Dermis microvascular lymphatic vessel endothelial cell (primary cell): ENCODE results near the gene ERMARD. TPM values are rescaled to one million over a fixed set of nuclear protein-coding genes. Genes with fewer than 3 reads are reported as not detected.
A peak's percentile ranks its signal among the peaks of the same experiment; 100 is the strongest.

Source experiments
- DNase-seq, 2 donors: peaks; one replicate each; pipeline versions ENCODE4 v3.0.0 to v3.0.0-alpha.2; 2010; ENCODE audit warnings: low read depth in 2 of 2
- total RNA-seq: library from RNA; depleted of rRNA; stranded (reverse); fragments of >200 nt; gene quantifications from 2 replicates; pipeline ENCODE4 v1.2.1, GENCODE V29; 2014

ERMARD gene
- total RNA-seq, 1 donor from 2014 or later, result 14.0 TPM

DNA sequence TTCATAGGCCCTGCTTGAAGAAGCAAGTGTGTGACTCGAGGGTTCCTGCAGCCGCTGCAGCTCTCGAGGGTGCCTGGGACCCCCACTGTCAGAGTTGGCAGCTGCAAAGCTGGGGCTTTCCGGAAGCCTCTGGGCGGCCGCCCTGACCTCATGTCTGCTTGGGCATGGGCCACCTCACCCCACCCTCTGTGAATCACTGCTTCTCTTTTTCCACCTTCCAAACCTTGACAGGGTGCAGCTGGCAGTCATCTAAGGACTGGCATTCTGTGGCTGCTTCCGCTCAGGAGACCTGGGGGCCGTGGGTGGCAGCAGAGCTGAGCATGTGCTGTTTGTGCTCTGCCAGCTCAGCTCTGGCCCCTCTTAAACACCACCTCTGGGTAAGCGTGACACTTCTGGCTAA lies 32.0 kb downstream of the ERMARD start:
- no peak for DNase-seq

DNA sequence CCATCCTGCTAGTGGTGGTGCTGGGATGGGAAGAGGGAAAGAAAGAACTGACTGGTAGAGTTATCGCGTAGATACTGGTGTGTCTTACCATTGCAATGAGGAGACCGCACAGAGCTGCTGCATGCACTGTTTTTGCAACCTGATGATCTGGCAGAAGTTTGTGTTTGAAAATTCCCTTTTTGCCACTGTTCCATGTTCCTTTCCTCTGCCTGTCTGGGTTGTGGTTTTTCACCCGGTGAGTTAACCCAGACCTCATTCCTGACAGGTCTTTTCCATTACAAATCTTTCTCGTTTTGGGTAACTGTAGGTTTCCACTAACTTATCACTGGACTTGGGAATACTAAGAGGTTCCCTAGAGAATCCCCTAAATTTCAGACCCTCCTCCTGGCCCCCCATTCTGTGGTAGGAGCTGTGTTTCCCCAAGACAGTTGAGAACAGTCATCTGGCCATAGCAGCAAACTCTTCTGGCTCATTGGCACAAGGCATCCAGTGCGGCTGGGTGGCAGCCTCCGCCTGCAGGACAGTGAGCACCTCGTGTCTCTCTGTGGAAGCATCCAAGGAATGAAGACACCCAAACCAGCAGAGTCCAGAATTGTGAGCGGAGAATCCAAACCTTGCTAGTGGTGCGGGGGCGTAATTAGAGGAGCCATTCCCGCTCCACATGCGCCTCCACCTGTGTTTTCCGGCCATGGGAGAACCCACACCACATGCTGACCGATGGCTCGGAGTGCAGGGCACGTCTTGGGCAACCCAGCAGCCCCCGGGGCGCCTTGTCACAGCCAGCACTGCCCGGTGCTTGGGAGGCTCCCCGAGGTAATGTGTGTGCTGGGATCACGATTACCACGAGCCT lies 32.8 kb downstream of the ERMARD start:
- DNase-seq, result no peak

DNA sequence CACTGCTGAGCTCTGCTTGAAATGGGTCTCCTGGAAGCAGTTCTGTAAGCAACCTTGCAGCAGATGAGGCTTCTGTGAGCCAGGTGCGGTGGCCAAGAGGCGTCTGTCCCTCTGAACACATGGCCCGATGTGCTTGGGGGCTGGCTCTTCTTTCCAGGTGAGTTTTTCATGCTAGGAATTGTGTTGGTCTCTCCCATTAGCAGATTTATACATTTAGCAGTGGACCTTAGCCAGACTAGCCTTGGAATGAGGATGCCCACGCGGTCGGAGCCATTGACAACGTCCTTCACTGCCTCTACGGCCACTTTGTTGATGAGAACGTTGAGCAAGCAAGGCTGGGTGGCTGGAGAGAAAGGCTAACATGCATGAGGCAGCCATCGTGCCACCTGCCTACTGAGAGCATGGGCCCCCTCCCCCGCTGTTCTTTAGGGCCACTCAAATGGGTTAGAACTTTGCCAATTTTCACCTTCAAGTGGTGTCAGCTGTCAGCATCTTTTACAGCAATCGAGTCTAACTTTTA lies 33.5 kb downstream of the ERMARD start:
- DNase-seq, result no peak

DNA sequence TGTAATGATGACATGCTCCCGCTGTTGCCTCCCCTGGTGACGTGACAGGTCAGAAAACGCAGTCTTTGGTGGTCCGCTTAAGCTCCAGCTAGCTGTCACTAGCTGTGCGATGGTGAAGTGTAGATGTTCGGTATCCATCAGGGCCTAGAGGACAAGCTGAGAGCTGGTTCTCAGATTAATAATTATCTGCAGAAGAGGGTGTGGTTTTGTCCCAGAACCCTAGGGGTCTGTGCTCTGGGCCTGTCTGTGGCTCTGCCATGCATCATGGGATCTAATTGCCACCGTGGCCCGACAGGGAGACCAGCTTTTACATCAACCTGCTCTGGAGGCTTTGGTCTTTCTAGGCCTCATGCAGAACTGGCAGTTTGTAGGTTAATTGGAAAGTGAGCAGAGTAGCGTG lies 34.1 kb downstream of the ERMARD start:
- DNase-seq, result no peak

DNA sequence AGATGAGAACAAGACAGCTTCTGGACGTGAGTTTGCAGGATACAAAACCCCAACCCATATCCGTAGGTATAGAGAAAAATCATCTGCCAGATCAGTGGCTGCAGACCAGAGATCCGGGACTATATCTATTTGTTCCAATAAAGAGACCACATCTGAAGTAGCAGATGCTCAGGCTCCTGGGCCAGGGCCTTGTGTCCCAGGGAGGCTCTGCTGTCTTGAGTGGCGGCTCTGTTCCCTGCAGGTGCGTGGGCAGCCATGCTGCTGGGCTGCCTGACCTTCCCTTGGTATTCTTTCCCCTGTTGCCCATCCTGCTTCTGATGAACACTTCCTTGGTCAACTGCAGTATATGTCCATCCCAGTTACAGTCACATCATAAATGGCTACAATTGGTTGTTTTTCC lies 34.9 kb downstream of the ERMARD start:
- no peak for DNase-seq

DNA sequence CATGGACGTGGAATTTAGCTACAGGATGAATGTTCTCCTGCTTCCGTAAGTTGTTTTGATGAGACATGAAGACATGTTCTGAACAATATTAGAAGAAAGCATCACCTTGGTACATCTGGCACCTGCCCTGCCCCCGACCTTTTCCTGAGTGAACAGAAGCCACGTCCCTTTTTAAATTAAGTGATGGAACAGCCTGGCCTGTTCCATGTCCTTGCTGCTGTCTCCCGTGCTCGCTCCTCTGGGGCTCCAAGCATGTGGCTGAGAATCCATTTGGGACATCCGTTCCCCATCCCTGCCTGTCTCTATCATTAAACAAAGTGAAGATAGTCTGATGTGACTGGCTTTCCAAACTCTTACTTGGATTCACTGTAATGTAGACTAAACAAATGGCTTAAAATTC lies 36.4 kb downstream of the ERMARD start:
- no peak for DNase-seq

DNA sequence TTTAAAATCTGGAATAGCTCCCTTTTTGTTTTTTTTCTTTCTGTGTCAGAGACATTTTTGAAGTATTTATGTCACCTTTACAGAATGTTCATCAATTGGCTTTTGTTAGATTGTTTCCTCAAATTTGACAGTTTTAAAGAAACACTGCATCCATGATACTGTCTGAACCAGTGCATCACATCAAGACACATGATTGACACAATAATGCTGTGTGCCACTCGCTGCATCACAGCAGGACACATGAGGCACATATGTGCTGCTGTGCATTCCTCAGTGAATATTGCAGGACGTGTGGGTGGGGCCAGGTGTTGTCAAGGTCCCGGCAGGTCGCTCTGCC lies 37.4 kb downstream of the ERMARD start:
- no peak for DNase-seq

DNA sequence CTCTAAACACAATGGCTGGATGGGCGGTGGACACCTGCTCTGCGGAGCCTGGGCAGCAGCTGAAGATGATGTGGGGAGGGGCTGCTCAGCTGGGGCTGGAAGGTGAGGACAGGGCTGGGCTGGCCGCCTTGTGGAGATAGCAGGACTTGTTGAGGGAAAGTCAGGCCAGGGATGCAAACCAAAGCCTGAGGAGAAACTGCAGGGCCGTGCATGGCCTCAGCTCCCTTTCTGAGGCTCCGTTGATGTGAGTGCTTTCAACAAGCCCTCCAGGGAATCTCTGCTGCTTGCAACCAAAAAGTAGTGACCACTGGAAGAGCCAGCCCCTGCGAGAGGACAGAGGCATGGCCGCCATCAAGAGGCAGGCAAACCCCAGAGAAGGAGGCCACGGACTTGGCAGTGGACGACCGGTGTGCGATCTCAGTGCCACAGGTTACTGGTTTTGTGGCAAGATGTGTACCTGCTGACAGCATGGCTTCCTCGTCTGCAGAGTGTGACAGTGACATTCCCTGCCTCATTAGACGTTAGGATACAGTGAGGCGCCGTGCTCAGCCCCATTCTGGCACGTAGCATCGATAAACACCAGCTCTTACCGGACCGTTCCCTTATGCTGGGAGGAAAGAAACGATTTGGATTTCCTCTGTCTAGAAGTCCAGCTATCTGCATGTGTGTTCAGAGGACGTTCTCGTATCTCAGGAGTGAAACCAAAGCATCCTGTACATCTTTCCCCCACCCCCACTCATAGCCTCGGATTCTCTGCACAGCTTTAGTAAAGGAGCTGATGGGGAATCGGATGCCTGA lies 37.9 kb downstream of the ERMARD start:
- DNase-seq, result no peak

DNA sequence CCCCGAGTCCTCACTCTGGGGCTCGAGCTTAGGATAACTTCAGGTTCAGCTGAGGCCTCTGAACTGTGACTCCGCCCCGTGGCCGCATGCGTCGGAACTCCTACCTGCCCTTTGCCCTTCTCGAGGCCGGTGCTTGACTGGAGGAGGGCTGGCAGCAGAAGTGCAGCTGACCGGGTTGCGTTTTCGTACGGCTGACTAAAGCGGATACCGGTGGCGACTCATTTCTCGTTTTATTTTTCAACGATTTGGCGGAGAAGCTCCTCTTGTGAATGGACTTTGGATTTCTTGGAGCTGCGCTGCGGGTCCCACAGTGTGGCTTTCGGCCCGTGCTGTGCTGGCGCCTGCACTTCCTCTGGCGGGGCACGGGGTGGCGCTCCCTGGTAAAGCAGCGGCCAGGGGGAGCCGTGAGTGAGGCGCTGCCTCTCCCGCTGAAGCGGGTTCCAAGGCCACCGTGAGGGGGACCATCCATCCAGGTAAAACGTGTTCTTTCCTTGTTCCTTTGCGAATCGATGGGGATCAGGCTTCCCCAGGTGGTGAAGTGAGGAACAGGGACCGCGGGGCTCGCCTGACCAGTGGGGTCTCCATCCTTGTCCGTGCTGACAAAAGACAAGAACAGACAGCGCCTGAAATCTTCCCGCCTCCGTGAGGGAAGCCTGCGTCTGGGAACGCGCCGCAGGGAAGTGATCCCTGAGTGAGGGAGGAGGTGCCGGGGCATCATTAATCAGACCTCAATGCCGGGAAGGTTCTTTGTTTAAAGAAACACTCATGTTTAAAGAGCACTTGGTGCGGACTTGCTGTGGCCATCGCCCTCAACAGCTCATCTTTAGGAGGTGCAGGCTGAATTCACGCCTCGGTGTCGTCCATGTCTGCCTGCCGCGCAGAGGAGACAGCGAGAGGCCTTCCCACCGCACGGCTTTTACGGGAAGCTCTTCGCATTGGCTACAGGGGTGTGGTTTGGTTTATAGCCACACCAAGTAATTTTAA lies 38.8 kb downstream of the ERMARD start:
- DNase-seq, result peak; percentile 15 to 67

DNA sequence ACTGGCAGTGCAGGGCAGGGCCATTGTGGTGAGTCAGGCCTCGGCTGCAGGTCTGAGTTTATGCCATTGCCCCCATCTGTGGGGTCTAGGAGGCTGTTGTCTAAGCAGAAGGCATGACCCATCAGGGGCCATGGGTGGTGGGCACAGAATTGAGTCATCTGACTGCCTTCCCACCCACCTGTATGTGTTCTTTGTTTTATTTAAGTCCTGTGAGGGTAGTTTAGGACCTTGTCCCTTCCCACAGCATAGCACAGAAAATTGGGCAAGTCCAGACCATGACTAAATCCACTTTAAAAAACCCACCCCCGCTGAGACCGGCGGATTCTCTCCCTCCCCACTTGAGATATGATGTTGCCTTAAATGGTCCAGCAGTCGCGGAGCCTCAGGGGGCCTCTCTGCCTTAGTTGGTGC lies 40.3 kb downstream of the ERMARD start:
- no peak for DNase-seq

DNA sequence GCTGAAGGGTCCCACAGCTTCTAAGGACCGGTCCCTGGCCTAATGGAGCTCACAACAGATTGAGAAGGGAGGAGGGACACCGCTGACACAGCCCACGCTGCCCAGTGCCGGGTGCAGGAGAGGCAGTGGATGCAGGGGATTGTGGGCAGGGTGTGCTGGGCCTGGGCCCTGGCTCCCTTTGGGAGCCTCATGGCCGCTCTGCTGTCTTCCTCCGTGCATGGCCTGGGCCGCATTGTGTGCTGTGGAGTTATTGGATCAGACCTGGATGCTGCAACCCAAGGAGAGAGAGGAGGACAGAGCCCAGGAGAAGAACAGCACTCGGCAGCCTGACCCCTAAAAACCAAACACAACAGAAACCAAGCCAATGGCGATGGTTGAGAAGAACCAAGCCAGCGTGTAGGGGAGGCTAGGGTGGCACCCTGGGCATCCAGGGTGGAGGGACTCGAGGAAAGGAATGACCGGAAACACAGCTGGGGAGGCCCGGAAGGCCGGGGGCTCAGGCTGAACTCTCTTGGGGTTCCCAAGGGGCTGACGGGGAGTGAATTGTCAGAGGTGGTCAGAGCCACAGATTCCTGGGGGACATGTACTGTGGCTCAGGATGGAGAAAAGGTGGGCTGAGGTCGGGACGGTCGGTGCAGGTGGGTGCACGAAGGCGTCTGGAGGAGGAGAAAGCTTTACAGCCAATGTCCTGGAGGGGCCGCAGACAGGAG lies 41.0 kb downstream of the ERMARD start:
- no peak for DNase-seq

DNA sequence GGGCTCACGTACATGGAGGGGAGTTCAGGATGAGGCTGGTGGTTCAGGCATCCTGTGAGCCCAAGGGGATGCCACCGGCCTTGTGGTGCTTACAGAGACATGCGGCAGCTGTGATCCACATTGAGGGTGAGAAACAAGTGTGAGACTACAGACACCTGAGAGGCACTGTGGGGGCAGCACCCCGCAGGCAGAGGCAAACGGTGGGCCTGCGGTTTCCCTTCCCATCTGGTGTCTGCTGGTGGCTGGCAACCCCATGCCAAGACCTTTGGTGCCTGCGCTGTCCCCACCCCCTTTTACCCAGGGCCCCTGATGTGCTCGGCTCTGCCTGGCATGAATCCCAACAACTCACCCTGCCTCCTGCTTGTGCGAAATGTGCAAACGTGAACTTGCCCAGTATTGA lies 42.0 kb downstream of the ERMARD start:
- DNase-seq, result no peak

DNA sequence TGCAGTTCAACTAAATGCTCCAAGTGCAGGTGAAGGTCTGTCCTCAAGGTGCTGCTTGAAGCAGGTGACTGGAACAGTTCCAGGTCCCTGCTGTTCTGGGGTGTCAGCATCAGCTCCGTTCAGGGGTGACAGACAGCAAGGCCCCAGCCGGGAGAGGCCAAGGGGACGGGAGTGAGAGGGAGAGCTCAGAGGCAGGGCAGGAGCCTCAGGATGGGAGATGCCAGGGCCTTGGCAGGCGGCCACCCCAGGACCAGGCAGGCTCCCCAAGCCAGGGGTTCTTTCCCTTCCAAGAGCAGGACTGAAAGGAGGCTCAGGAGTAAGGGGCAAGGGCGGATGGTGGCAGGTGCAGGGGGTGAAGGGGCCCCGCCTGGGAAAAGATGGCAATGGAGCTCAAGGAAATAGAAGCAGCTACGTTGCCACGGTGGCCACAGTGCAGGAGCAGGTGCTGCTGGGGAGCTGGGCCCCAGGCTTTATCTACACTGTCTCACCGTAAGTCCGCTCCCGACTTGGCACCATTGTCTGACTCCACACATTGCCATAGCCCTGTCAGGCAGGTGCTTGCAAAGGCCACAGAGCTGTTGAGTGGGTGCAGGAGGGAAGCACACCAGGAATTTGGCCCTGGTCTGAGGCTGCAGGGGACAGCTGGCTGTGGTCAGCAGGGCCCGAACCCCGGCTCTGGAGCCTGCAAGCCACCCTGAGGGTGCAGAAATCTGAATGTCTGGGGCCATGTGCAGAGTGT lies 43.1 kb downstream of the ERMARD start:
- no peak for DNase-seq

DNA sequence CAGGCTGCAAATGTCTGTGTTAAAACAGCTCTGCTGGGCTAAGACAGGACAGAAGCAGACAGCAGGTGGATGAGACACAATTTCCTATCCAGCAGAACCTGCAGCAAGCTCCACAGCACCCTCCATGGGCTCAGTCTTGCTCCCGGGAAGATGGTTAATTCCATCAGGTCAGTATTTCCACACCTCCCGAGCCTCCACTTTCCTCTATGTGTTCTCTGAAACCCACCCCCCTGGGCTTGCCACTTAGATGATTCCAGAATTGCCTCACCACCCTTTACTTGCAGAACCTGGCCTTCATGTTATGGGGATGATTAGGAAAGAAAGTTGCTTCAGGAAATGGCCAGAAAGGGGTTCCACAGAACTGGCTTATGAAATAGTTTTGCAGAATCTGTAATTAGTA lies 43.8 kb downstream of the ERMARD start:
- no peak for DNase-seq

DNA sequence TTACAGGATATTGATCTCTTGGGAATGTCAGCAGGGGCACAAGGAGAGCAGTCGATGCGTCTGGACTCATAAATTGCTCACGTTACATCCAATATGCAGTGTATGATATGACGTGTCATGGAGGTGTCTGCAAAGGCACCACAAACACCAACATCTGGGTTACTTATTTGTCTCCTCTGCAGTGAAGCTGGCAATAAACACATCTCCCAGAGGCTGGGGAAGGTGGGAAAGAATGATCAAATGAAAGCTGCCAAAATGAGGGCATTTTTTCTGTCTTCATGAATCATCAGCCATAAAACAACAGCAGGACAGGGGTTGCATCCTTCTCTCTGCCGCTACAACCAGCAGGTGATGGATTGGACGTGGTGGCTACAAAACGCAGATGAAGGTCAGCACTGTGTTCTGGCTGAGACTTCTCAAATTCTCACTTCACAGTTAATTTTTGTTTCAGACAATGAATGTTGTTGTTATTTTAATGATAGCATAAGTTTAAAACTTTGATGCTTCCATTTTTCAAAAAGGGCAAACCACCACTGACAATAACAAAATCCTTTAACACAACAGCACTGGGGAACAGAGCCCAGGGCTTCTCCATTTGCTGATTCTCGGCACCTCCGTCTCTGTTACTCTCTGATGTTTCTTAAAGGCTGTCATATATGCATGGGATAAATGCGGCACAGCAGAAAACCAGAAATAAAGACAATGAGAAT lies 47.5 kb downstream of the ERMARD start:
- DNase-seq, result no peak

DNA sequence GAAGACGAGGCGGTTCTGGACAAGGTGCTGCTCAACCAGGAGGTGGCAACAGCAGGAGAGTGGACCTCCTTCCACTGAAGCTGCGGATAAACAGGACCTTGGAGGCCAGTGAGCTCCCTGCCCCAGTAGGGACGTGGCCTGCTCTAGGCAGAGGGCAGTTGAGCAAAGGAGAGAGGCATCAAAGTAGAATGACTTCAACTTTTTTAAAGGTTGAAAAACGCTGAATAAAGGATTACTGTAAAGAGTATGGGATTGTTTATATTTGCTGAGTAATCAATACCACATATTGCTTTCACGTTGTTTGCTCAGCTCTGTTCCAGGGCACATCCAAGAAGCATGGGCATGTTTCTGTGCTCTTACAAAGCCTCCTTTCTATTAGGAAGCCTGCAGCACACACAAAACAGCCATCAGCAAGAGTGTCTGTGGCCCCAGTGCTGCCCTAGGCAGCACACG lies 48.1 kb downstream of the ERMARD start:
- DNase-seq, result no peak

DNA sequence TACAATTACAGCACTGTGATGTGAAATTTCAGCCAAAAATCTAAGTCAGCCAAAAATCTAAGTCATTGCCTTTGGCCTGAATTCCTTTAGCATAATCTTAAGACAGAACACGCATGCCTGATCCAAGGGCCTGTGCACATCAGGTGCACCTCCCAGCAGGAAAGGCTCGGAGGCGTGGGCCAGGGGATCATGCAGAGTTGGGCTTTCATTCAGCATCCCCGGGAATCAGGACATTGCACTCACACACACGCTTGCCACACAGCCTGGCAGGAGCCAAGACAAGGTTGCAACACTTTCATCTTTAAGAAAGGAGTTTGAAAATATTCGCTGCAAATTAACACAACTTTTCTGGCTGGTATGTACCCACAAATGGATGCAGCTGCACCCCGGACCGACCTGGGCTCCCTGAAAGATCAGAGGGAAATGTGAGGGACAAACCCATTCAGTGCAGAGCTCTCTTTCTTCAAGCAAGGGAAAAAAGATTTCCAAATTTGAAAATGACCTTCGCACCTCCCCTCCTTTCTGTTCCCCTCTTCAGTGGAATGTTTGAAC lies 48.8 kb downstream of the ERMARD start:
- no peak for DNase-seq

DNA sequence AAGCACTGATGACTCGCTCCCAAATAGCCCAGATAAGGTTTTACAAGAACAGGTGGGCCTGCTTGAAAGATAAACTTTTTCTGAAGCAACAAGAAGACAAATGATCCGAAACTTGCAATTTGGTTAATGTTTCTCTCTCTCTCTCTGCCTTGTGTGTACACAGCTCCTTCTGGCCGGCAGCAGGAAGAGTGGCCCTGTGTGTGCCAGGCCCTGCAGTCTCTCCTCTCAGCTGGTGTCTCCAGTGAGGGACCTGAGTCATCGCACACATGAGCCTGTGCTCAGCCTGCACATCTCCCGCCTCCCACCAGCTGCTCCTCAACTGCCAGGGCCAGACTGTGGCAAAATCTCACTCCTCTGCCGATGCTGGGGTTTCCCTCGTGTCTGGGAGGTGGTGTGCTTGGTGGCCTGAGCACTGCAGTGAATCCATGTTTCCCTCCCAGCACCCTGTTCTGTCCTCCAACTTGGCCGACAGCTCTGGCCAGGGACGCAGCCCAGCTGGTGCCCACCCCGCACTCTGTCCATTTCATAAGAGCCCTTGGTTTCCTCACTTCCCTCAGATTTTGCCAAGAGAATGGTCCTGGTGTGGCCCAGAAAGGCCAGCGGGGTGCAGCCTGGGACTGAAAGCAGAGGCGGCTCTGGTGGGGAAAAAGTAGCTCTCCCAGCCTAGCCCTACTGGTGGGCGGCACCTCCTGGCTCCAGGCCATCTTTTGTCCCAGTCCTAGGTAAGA lies 49.4 kb downstream of the ERMARD start:
- no peak for DNase-seq
